Testis (tissue), 2 donors: ENCODE measurements around the gene TFDP2.

Experiments used
- CTCF ChIP-seq, 3 experiments: fragments of 450-650 bp in 2 of 3; fragments of 200-600 bp in 1 of 3; sonication (generic) in 1 of 3; IDR thresholded peaks; one replicate each; pipeline ENCODE4 v1.5.1; 2016 to 2019; ENCODE audit warnings: antibody characterized with exemption in 3 of 3, mild to moderate bottlenecking in 2 of 3, moderate library complexity in 1 of 3
- POLR2A ChIP-seq: fragments of 450-650 bp; IDR thresholded peaks from one replicate; pipeline ENCODE4 v1.6.1; 2017; ENCODE audit warnings: antibody characterized with exemption, mild to moderate bottlenecking, moderate library complexity

GRCh38 chr3:141949972-141950371 lies 199.4 kb downstream of the TFDP2 start:
- no peak for TF ChIP-seq CTCF (IDR thresholded peaks at IDR 0.05)
- no peak for TF ChIP-seq POLR2A
